Liver (tissue), 9 donors: ENCODE measurements around the gene ARHGAP28. TPM values are rescaled to one million over a fixed set of nuclear protein-coding genes. Genes with fewer than 3 reads are reported as not detected.

Experiments used
- DNase-seq: peaks from one replicate; pipeline ENCODE4 v3.0.0-alpha.2; 2017; ENCODE audit warnings: low spot score
- H3K27ac ChIP-seq, 2 donors: one replicate each; pipeline ENCODE4 v1.7.0; 2013; ENCODE audit warnings: inconsistent platforms in 2 of 2, low read length in 2 of 2, control low read depth in 1 of 2, low read depth in 1 of 2, mild to moderate bottlenecking in 1 of 2
- H3K27me3 ChIP-seq, 4 donors: one replicate each; pipeline versions ENCODE4 v1.6.1 to v1.7.0; 2013; ENCODE audit warnings: low read length in 3 of 4, inconsistent platforms in 1 of 4, mild to moderate bottlenecking in 1 of 4, moderate library complexity in 1 of 4; ENCODE audit not compliant: control insufficient read depth in 4 of 4, insufficient read depth in 4 of 4
- H3K36me3 ChIP-seq, 4 donors: one replicate each; pipeline versions ENCODE4 v1.6.1 to v1.7.0; 2013; ENCODE audit warnings: low read length in 3 of 4, mild to moderate bottlenecking in 3 of 4, low read depth in 1 of 4, moderate library complexity in 1 of 4; ENCODE audit not compliant: control insufficient read depth in 4 of 4, insufficient read depth in 3 of 4
- H3K4me1 ChIP-seq, 4 donors: one replicate each; pipeline versions ENCODE4 v1.6.1 to v1.7.0; 2013; ENCODE audit warnings: low read length in 3 of 4, mild to moderate bottlenecking in 3 of 4, moderate library complexity in 1 of 4; ENCODE audit not compliant: control insufficient read depth in 4 of 4, insufficient read depth in 4 of 4
- H3K4me3 ChIP-seq, 3 donors: one replicate each; pipeline versions ENCODE4 v1.6.1 to v1.7.0; 2013; ENCODE audit warnings: low read length in 3 of 3, control low read depth in 1 of 3, low read depth in 1 of 3, mild to moderate bottlenecking in 1 of 3
- H3K9ac ChIP-seq, 2 donors: one replicate each; pipeline ENCODE4 v1.7.0; 2013; ENCODE audit warnings: low read length in 2 of 2, mild to moderate bottlenecking in 2 of 2, moderate library complexity in 2 of 2, control low read depth in 1 of 2, low read depth in 1 of 2
- H3K9me3 ChIP-seq, 4 donors: one replicate each; pipeline versions ENCODE4 v1.6.1 to v1.7.0; 2013; ENCODE audit warnings: low read length in 3 of 4; ENCODE audit not compliant: control insufficient read depth in 4 of 4
- FOXA1 ChIP-seq: IDR thresholded peaks from 2 replicates; pipeline ENCODE4 v1.6.1; 2016; ENCODE audit warnings: antibody characterized with exemption
- FOXA2 ChIP-seq: IDR thresholded peaks from 2 replicates; pipeline ENCODE4 v1.6.1; 2016; ENCODE audit warnings: antibody characterized with exemption
- GABPA ChIP-seq, 2 donors: IDR thresholded peaks in 1 of 2; conservative IDR thresholded peaks in 1 of 2; 2 replicates each; pipeline ENCODE4 v1.6.1; 2016; ENCODE audit warnings: antibody characterized with exemption in 2 of 2, mild to moderate bottlenecking in 1 of 2, moderate library complexity in 1 of 2
- HNF4A ChIP-seq, 2 donors: conservative IDR thresholded peaks; 2 replicates each; pipeline ENCODE4 v1.6.1; 2016; ENCODE audit warnings: antibody characterized with exemption in 2 of 2, mild to moderate bottlenecking in 2 of 2
- HNF4G ChIP-seq: IDR thresholded peaks from 2 replicates; pipeline ENCODE4 v1.6.1; 2016; ENCODE audit warnings: antibody characterized with exemption
- NR2F2 ChIP-seq: IDR thresholded peaks from 2 replicates; pipeline ENCODE4 v1.6.1; 2016; ENCODE audit warnings: antibody characterized with exemption
- RAD21 ChIP-seq, 2 donors: IDR thresholded peaks; 2 replicates each; pipeline ENCODE4 v1.6.1; 2016; ENCODE audit warnings: antibody characterized with exemption in 2 of 2, mild to moderate bottlenecking in 2 of 2
- RXRA ChIP-seq, 2 donors: IDR thresholded peaks; 2 replicates each; pipeline ENCODE4 v1.6.1; 2017 to 2018; ENCODE audit warnings: antibody characterized with exemption in 2 of 2, mild to moderate bottlenecking in 1 of 2
- SP1 ChIP-seq: IDR thresholded peaks from 2 replicates; pipeline ENCODE4 v1.6.1; 2018; ENCODE audit warnings: antibody characterized with exemption, mild to moderate bottlenecking
- TAF1 ChIP-seq: conservative IDR thresholded peaks from 2 replicates; pipeline ENCODE4 v1.6.1; 2016; ENCODE audit warnings: antibody characterized with exemption, mild to moderate bottlenecking
- YY1 ChIP-seq: IDR thresholded peaks from 2 replicates; pipeline ENCODE4 v1.6.1; 2016; ENCODE audit warnings: antibody characterized with exemption, mild to moderate bottlenecking
- WGBS: extraction: QIAGEN DNeasy Blood & Tissue Kit; methylation state at CpG from one replicate; pipeline ENCODE4 v1.1.7; 2013; 5-methylcytosine and 5-hydroxymethylcytosine counted together
- polyA plus RNA-seq, 2 donors: library from polyadenylated mRNA; stranded (reverse) in 1 of 2; unstranded in 1 of 2; fragments of 200-250 nt in 1 of 2; fragments of >200 nt in 1 of 2; fragmentation: Nextera tagmentation in 1 of 2; extraction: Ambion mirVana in 1 of 2; gene quantifications; one replicate each; pipeline versions ENCODE4 v1.2.1 to v1.2.3, GENCODE V29; 2013 to 2015
- total RNA-seq, 2 donors: library from RNA; depleted of rRNA; stranded (reverse); fragments of >200 nt; gene quantifications; one replicate each; pipeline ENCODE4 v1.2.3, GENCODE V29; 2014
- TF ChIP-seq, protein P1 (sequence below): IDR thresholded peaks from 2 replicates; pipeline ENCODE4 v1.6.1; 2016; ENCODE audit warnings: antibody characterized with exemption
- TF ChIP-seq, protein P2 (sequence below): IDR thresholded peaks from 2 replicates; pipeline ENCODE4 v1.6.1; 2016; ENCODE audit warnings: antibody characterized with exemption, mild to moderate bottlenecking
- TF ChIP-seq, protein P3 (sequence below): IDR thresholded peaks from 2 replicates; pipeline ENCODE4 v1.6.1; 2016; ENCODE audit warnings: antibody characterized with exemption
- TF ChIP-seq, protein P4 (sequence below): fragments of 150-350 bp; IDR thresholded peaks from 2 replicates; pipeline ENCODE4 v1.5.1; 2017; ENCODE audit warnings: improper control_type of control experiment, low read depth, low read length; ENCODE audit not compliant: missing input control
- donor health status: healthy.
- donor health status: healthy.
- donor health status: healthy.
- donor health status: healthy.
- donor health status: healthy.

ARHGAP28 gene
- total and polyA plus RNA-seq, 4 donors: 0.14 to 2.1 (median 0.69) TPM

DNA sequence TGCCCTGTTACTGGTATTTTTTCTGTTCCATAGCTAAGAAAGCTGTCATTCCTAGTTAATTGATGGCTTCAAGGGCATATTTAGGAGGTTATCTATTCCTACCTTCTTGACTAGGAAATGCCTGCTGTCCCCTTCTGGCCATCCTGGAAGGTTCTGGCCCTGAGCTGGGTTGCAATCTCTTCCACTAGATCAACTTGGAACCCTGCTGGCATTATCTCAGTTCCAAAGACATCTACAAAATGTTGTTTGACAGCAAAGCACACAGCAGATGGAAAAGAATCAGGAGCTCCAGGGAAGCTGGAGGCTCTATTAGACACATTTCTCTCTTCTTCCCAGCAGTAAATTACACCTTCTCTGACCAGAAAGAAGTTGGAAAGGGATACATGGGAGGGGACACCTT, 192.1 kb downstream of the ARHGAP28 start:
- no peak for DNase-seq
- Histone ChIP-seq H3K27me3 (no peaks in the 10 kb centered on the region), H3K27ac (no peak overlapping the region), H3K9me3 (no peaks in the 10 kb centered on the region), H3K9ac (no peak overlapping the region), H3K4me3 (no peak overlapping the region), H3K36me3 (no peaks in the 10 kb centered on the region), H3K4me1 (no peaks in the 10 kb centered on the region)
- TF ChIP-seq NR2F2 (no peak), TAF1 (no peak), RAD21 (IDR thresholded peaks at IDR 0.05) (no peak), YY1 (no peak), HNF4A (conservative IDR thresholded peaks at IDR 0.05) (no peak), FOXA1 (no peak), RXRA (IDR thresholded peaks at IDR 0.05) (no peak), FOXA2 (no peak), GABPA (IDR thresholded peaks at IDR 0.05 in 1 of 2, conservative IDR thresholded peaks at IDR 0.05 in 1 of 2) (no peak), HNF4G (no peak), SP1 (no peak)
- TF ChIP-seq, protein P1, sequence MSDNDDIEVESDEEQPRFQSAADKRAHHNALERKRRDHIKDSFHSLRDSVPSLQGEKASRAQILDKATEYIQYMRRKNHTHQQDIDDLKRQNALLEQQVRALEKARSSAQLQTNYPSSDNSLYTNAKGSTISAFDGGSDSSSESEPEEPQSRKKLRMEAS: no peak
- TF ChIP-seq, protein P2, sequence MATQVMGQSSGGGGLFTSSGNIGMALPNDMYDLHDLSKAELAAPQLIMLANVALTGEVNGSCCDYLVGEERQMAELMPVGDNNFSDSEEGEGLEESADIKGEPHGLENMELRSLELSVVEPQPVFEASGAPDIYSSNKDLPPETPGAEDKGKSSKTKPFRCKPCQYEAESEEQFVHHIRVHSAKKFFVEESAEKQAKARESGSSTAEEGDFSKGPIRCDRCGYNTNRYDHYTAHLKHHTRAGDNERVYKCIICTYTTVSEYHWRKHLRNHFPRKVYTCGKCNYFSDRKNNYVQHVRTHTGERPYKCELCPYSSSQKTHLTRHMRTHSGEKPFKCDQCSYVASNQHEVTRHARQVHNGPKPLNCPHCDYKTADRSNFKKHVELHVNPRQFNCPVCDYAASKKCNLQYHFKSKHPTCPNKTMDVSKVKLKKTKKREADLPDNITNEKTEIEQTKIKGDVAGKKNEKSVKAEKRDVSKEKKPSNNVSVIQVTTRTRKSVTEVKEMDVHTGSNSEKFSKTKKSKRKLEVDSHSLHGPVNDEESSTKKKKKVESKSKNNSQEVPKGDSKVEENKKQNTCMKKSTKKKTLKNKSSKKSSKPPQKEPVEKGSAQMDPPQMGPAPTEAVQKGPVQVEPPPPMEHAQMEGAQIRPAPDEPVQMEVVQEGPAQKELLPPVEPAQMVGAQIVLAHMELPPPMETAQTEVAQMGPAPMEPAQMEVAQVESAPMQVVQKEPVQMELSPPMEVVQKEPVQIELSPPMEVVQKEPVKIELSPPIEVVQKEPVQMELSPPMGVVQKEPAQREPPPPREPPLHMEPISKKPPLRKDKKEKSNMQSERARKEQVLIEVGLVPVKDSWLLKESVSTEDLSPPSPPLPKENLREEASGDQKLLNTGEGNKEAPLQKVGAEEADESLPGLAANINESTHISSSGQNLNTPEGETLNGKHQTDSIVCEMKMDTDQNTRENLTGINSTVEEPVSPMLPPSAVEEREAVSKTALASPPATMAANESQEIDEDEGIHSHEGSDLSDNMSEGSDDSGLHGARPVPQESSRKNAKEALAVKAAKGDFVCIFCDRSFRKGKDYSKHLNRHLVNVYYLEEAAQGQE: no peak
- TF ChIP-seq, protein P3, sequence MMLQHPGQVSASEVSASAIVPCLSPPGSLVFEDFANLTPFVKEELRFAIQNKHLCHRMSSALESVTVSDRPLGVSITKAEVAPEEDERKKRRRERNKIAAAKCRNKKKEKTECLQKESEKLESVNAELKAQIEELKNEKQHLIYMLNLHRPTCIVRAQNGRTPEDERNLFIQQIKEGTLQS: no peak
- TF ChIP-seq, protein P4, sequence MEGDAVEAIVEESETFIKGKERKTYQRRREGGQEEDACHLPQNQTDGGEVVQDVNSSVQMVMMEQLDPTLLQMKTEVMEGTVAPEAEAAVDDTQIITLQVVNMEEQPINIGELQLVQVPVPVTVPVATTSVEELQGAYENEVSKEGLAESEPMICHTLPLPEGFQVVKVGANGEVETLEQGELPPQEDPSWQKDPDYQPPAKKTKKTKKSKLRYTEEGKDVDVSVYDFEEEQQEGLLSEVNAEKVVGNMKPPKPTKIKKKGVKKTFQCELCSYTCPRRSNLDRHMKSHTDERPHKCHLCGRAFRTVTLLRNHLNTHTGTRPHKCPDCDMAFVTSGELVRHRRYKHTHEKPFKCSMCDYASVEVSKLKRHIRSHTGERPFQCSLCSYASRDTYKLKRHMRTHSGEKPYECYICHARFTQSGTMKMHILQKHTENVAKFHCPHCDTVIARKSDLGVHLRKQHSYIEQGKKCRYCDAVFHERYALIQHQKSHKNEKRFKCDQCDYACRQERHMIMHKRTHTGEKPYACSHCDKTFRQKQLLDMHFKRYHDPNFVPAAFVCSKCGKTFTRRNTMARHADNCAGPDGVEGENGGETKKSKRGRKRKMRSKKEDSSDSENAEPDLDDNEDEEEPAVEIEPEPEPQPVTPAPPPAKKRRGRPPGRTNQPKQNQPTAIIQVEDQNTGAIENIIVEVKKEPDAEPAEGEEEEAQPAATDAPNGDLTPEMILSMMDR: no peak

DNA sequence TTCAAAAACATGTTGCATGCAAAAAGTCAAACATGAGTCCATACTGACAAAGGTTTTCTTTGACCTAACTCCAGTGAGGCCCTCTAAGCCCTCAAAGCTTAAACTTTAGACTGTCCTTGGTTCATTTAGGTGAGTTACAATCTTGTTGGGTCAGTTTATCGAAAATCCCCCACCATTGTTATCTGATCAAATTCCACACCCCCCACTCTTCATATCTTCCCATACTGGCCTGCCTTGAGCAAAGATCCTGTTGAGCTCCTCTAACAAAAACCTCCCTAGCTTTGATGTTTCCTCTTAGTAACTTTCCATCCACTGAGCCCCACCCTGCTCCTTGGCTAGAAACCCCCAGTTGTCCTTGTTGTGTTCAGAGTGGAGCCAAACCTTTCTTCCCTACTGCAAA, 193.7 kb downstream of the ARHGAP28 start:
- no peaks in the 10 kb centered on the region for H3K4me1 ChIP-seq
- no peak overlapping the region for H3K9ac ChIP-seq
- 73% methylated on average over 1 of the region's 1 CpG for WGBS
- H3K27ac ChIP-seq: no peak overlapping the region
- H3K27me3 ChIP-seq: no peaks in the 10 kb centered on the region
- H3K9me3 ChIP-seq: no peaks in the 10 kb centered on the region
- no peak for DNase-seq
- no peak overlapping the region for H3K4me3 ChIP-seq
- H3K36me3 ChIP-seq: no peaks in the 10 kb centered on the region
- TF ChIP-seq, protein P1: no peak
